CD4-positive, alpha-beta T cell (primary cell): ENCODE data around the gene ADAM23. TPM values are rescaled to one million over a fixed set of nuclear protein-coding genes. Genes with fewer than 3 reads are reported as not detected.

Experiments
- ATAC-seq: fragments of 200-7000 bp; cut with Tn5 transposase; one replicate; pipeline ENCODE4 v1.10.0; 2022; ENCODE audit warnings: mild to moderate bottlenecking; ENCODE audit not compliant: poor library complexity
- CTCF ChIA-PET: fragments of 350-600 bp; sonication (Branson Sonifier 250); formaldehyde crosslinking; loops from one replicate; lab custom pipeline; 2021; ENCODE audit warnings: antibody characterized with exemption, inconsistent platforms; lab: Charles Lee
- POLR2A ChIA-PET: fragments of 350-600 bp; sonication (Branson Sonifier 250); formaldehyde crosslinking; loops from one replicate; lab custom pipeline; 2021; ENCODE audit warnings: antibody characterized with exemption, inconsistent platforms; lab: Charles Lee
- DNase-seq, 14 experiments: peaks; one replicate each; pipeline ENCODE4 v3.0.0-alpha.2; 2013 to 2020; ENCODE audit warnings: mixed read lengths in 2 of 14
- H3K27ac ChIP-seq, 2 donors: one replicate each; pipeline versions ENCODE4 v1.5.1 to v1.7.0; 2013; ENCODE audit warnings: low read length in 2 of 2, low read depth in 1 of 2, mild to moderate bottlenecking in 1 of 2
- H3K27me3 ChIP-seq, 2 experiments: 1 replicate in 1 of 2; 2 replicates in 1 of 2; pipeline versions ENCODE4 v1.6.1 to v1.7.0; 2013; ENCODE audit warnings: low read length in 2 of 2, control low read depth in 1 of 2, mild to moderate bottlenecking in 1 of 2, moderate library complexity in 1 of 2; ENCODE audit not compliant: insufficient read depth in 2 of 2, control insufficient read depth in 1 of 2
- H3K36me3 ChIP-seq: one replicate; pipeline ENCODE4 v1.6.1; 2013; ENCODE audit warnings: low read length, control low read depth; ENCODE audit not compliant: insufficient read depth
- H3K4me1 ChIP-seq: one replicate; pipeline ENCODE4 v1.6.1; 2013; ENCODE audit warnings: low read length, control low read depth; ENCODE audit not compliant: insufficient read depth
- H3K4me3 ChIP-seq: one replicate; pipeline ENCODE4 v1.5.1; 2013; ENCODE audit warnings: mild to moderate bottlenecking, low read length, moderate library complexity
- H3K9me3 ChIP-seq, 2 experiments: 1 replicate in 1 of 2; 2 replicates in 1 of 2; pipeline versions ENCODE4 v1.6.1 to v1.7.0; 2013; ENCODE audit warnings: low read length in 2 of 2, mild to moderate bottlenecking in 2 of 2, control low read depth in 1 of 2, moderate library complexity in 1 of 2; ENCODE audit not compliant: control insufficient read depth in 1 of 2, insufficient read depth in 1 of 2
- H3K27ac Mint-ChIP-seq: one replicate; pipeline ENCODE4 v1.8.0; 2020; ENCODE audit warnings: mixed read lengths
- H3K27me3 Mint-ChIP-seq: one replicate; pipeline ENCODE4 v1.8.0; 2021; ENCODE audit warnings: mixed read lengths
- H3K36me3 Mint-ChIP-seq: one replicate; pipeline ENCODE4 v1.8.0; 2021; ENCODE audit warnings: low read depth, mixed read lengths
- H3K4me1 Mint-ChIP-seq: one replicate; pipeline ENCODE4 v1.8.0; 2021; ENCODE audit warnings: low read depth, mixed read lengths
- H3K4me3 Mint-ChIP-seq: one replicate; pipeline ENCODE4 v1.8.0; 2020; ENCODE audit warnings: mild to moderate bottlenecking, mixed read lengths
- H3K9me3 Mint-ChIP-seq: one replicate; pipeline ENCODE4 v1.8.0; 2020; ENCODE audit warnings: mixed read lengths
- intact Hi-C, 2 experiments: fragments of 100-400 bp; cut with DNase I in 1 of 2; cut with micrococcal nuclease in 1 of 2; formaldehyde crosslinking; loops; one replicate each; pipeline versions ENCODE4 v1.15.1 to v1.9.0; 2023 to 2025; cut with DNase I, micrococcal nuclease
- total RNA-seq, 174 experiments: library from RNA in 2 of 174; stranded (reverse) in 2 of 174; gene quantifications; one replicate each; pipeline ENCODE4 v1.2.3 and lab custom pipeline; 2021 to 2026
- TF ChIP-seq, protein P1 (sequence below): fragments of 200-600 bp; IDR thresholded peaks from one replicate; pipeline ENCODE4 v1.8.0; 2022; ENCODE audit warnings: antibody characterized with exemption, mild to moderate bottlenecking

The ADAM23 gene
- total RNA-seq, 2 experiments from 2014 or later = 6.3 to 7.7 TPM

DNA sequence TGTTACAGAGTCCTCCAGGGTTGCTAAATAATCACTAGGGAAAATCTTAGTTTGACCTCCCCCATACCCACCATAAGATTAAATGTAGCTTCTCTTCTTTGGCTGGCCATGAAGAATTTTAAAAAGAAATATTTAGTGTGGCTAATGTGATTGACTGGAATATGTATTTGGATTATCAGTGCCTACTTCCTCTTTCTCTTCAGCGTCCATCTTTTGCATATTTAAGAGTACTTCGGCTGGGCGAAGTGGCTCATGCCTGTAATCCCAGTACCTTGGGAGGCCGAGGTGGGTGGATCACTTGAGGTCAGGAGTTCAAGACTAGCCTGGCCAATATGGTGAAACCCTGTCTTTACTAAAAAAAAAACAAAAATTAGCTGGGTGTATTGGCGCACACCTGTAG lies 28.8 kb downstream of the ADAM23 start:
- ATAC-seq = no peak
- Mint-ChIP-seq H3K9me3 (peaks cover 8% of the 10 kb centered on the region), H3K27ac (no peak overlapping the region), H3K27me3 (peaks cover 8% of the 10 kb centered on the region), H3K4me3 (no peak overlapping the region), H3K36me3 (no peaks in the 10 kb centered on the region), H3K4me1 (no peaks in the 10 kb centered on the region)
- H3K27ac ChIP-seq = no peak overlapping the region
- H3K27me3 ChIP-seq = no peaks in the 10 kb centered on the region
- intact Hi-C loops = no loop called here
- no peak for DNase-seq
- POLR2A ChIA-PET = interaction anchor here (1.0 kb wide), 1 partner anchor 9 kb away, joined by 3 read pairs; no protein-coding TSS in a partner anchor
- no peak overlapping the region for H3K4me3 ChIP-seq
- CTCF ChIA-PET = no interaction called here
- H3K36me3 ChIP-seq = no peaks in the 10 kb centered on the region
- H3K4me1 ChIP-seq = no peaks in the 10 kb centered on the region
- TF ChIP-seq, protein P1, sequence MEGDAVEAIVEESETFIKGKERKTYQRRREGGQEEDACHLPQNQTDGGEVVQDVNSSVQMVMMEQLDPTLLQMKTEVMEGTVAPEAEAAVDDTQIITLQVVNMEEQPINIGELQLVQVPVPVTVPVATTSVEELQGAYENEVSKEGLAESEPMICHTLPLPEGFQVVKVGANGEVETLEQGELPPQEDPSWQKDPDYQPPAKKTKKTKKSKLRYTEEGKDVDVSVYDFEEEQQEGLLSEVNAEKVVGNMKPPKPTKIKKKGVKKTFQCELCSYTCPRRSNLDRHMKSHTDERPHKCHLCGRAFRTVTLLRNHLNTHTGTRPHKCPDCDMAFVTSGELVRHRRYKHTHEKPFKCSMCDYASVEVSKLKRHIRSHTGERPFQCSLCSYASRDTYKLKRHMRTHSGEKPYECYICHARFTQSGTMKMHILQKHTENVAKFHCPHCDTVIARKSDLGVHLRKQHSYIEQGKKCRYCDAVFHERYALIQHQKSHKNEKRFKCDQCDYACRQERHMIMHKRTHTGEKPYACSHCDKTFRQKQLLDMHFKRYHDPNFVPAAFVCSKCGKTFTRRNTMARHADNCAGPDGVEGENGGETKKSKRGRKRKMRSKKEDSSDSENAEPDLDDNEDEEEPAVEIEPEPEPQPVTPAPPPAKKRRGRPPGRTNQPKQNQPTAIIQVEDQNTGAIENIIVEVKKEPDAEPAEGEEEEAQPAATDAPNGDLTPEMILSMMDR = no peak
- peaks cover 8 to 12% of the 10 kb centered on the region in 2 experiments for H3K9me3 ChIP-seq

DNA sequence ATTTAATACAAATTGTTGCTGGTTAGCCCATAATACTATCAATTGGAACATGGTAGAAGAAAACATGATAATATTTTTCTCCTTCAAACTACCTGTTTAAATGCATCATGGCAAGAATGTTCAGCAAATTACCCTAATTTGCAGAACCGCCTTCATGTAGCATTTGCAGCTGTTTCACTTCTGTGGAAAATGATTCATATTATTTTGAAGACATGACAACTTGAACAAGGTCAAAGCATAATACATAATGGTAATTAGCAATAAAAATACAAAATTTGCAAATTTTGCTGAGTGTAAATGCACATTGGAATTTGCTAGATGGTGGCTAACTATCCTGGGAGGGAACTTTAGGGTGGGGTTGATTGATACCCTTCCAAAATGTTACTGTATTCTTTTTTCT lies 30.8 kb downstream of the ADAM23 start:
- Mint-ChIP-seq H3K27me3 (peaks cover 8% of the 10 kb centered on the region), H3K36me3 (no peaks in the 10 kb centered on the region), H3K9me3 (peaks cover 2% of the 10 kb centered on the region), H3K4me3 (no peak overlapping the region), H3K4me1 (no peaks in the 10 kb centered on the region), H3K27ac (no peak overlapping the region)
- DNase-seq (no peak), ATAC-seq (no peak)
- Histone ChIP-seq H3K4me1 (no peaks in the 10 kb centered on the region), H3K36me3 (no peaks in the 10 kb centered on the region), H3K9me3 (no peaks in the 10 kb centered on the region), H3K27ac (no peak overlapping the region), H3K27me3 (no peaks in the 10 kb centered on the region), H3K4me3 (no peak overlapping the region)
- CTCF ChIA-PET = interaction anchor here (0.6 kb wide), 1 partner anchor 14 kb away, joined by 3 read pairs; no protein-coding TSS in a partner anchor
- POLR2A ChIA-PET = no interaction called here
- TF ChIP-seq, protein P1 = no peak
- intact Hi-C loops = no loop called here

DNA sequence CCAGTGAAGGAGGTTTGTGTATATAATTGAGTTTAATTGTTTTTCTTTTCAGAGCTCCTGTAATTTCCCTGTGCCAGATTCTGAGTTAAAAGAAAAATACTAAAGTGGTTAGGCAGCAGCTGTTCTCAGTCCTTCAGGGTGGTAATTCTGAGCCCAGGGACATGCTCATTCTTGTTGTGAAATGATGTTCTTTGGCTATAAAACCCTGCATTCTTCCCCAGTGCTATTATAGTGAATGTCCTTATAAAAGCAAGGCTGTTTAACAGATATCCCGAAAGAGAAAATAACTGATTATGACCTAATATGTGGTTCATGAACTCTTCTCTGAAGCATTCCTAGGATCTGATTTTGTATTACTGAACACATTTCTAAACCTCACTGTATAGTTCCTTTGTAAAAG lies 34.0 kb downstream of the ADAM23 start:
- DNase-seq = no peak
- intact Hi-C loops = no loop called here
- H3K4me3 ChIP-seq = no peak overlapping the region
- Mint-ChIP-seq H3K27me3 (peaks cover 13% of the 10 kb centered on the region), H3K27ac (no peak overlapping the region), H3K4me3 (no peak overlapping the region), H3K4me1 (no peaks in the 10 kb centered on the region), H3K9me3 (no peaks in the 10 kb centered on the region), H3K36me3 (no peaks in the 10 kb centered on the region)
- H3K27me3 ChIP-seq = no peaks in the 10 kb centered on the region
- no peak overlapping the region for H3K27ac ChIP-seq
- ChIA-PET CTCF (no interaction called here), POLR2A (no interaction called here)
- no peaks in the 10 kb centered on the region for H3K9me3 ChIP-seq
- ATAC-seq = no peak
- TF ChIP-seq, protein P1 = no peak
- no peaks in the 10 kb centered on the region for H3K4me1 ChIP-seq
- no peaks in the 10 kb centered on the region for H3K36me3 ChIP-seq
